ENCODE measurements around the gene NEO1.

GRCh38 chr15:73313861-73314260, 261.6 kb downstream of the NEO1 start:
- TF ChIP-seq CTCF (IDR thresholded peaks at IDR 0.05; ENCODE audit: borderline replicate concordance, extremely low read depth, low read length, poor library complexity, severe bottlenecking) (no peak), EZH2 (IDR thresholded peaks at IDR 0.05; ENCODE audit: borderline replicate concordance, low read depth, low read length, severe bottlenecking) (no peak)
